HG03469 (cell line): ENCODE measurements around the gene ITFG1.
A peak's percentile ranks its signal among the peaks of the same experiment; 100 is the strongest.
"Not testable (repeated sequence)": the region's sequence is repeated elsewhere in the genome, so short reads cannot be mapped to it uniquely, and the experiment has no call there.

ENCODE experiments used
- ATAC-seq: cut with Tn5 transposase; IDR thresholded peaks from one replicate; pipeline ENCODE4 v1.9.1; 2021; ENCODE audit warnings: mild to moderate bottlenecking, moderate library complexity, moderate number of reproducible peaks; ENCODE audit not compliant: unreplicated experiment

The ITFG1 gene

GRCh38 chr16:47426806-47427205 lies 34.1 kb downstream of the ITFG1 start:
- ATAC-seq = no peak

- ATAC-seq = no peak
These were observed 36.0 kb downstream of the ITFG1 start for GRCh38 chr16:47424846-47425245.

DNA sequence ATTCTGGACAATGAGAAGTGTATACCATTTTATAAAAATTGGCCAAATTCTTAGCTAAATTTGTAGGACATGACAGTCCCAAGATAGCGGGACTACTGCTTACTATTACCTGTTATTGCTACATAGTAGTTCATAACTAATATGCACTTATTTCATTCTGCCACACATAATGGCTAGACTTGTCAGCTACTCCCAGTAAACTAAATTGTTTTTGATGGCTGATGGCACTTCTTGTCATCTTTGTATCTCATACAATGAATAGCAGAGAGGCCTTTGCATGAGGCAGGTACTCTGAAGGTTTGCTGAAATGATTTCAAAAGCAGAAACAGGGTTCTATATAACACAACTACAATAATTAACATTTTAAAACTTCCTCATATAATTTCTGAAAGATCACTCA lies 44.0 kb downstream of the ITFG1 start:
- ATAC-seq = no peak

- no peak for ATAC-seq
These were observed 47.8 kb downstream of the ITFG1 start for GRCh38 chr16:47413041-47413440.

DNA sequence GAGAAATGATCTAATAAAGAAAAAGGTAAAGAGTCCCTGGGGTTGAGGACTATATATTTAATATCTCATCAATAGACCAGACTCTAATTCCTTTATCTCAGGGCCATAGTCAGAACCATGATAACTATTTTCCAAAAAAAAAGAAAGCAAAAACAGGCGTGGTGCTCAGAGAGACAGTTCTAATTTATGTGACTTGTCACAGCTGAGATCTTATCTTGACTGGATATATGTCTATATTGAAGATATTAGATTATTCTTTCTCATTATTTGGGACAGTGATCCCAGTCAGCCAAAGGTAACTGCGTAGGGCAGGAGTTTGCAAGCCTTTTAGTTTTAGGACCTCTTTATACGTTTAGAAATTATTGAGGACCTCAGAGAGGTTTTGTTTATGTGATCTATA lies 52.4 kb downstream of the ITFG1 start:
- ATAC-seq = no peak

DNA sequence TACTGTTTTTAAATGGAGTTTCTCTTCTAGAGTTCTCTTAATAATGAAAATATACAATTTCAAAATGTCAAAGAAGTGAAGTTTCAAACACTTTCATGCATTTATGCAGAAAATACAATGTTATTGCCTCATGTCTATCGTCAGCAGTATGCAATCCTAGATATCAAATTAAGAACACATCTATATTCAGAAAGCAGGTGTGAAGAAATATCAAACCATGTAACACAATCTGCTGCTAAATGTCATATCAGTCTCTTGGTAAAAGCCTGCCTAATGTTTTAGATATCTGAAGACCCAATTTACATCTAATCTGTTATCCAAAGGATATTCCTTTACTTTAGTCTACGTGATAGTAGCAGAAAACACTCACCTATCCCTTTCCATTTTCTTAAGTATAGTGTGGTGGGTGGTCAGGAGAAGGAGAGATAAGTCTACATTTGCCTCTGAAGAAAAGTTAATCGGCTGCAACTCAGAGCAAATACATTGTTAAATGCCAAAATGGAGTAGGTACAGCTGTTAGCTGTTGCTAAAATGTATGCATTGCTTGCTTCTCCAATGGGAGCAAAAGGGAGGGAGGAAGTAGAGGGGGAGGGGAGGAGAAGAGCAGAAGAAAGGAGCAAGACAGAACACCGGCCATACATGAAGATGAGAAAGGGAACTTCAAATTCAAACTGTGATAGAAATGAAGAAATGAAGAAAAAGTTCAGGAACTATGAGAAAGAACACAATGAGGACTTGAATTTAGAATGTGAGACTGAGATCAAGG lies 64.9 kb downstream of the ITFG1 start:
- no peak for ATAC-seq

DNA sequence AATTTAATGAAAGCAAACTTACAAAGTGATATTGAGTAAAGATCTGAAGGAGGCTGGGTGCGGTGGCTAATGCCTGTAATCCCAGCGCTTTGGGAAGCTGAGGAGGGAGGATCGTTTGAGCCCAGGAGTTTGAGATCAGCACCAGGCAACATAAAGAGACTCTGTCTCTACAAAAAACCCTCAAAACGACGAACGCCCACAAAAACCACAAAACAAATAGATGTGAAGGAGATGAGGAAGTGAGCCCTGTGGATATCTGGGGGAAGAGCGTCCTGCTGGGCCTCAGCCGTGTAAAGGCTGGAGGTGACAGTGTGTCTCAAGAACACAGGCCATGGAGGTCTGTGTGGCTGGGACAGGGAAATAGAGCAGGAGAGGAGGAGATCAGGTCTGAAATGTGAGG lies 68.8 kb downstream of the ITFG1 start:
- peak; percentile 81 for ATAC-seq

DNA sequence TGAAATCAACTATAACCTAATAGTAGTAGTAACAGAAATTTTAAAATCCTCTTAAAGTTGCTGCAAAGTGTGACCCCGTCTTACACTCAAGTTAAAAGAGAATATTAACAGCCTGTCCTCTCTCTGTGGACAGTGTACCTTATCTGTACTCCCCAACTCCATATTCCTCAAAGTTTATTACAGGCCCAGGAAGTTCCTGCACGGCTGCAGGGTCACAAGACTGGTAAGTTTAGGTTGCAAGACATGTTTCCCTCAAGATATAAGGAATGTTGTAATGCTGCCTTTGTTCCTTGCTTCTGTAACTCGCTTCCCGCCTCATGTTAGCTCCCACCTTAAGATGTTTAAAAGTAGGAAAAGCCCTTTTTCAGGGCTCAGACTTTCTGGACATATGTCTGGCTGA lies 72.2 kb downstream of the ITFG1 start:
- ATAC-seq = no peak

DNA sequence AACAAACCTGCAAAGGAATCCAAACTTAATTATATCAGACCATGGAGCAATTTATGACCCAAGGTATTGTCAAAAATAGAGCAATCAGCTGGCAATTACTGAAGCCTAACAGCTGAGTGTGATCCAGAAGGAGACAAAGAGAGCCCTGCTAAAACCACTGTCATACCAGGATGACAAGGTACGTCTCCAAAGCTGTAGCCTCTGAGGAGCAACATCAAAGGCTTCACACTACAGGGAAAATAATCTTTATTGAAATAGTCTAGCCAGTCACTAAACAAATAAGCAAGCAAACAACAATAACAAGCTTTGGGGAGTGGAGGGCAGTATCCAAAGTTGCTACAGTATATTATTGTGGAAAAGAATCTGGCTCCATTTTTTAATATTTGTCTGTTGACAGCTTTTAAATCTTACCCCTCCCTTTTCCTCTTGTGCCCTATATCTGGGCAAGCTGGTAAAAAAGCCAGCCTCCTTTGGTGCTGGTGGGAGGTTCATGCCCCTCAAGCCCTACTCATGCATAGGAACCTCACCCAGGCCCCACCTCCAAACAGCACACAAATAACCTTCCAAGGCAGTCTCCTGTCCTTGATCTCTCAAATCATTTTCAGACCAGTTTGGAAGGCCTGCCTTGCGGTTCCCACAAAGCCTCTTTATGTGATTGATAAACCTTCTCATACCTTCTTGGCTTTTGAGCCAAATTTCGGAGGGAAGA lies 73.7 kb downstream of the ITFG1 start:
- no peak for ATAC-seq

GRCh38 chr16:47386201-47386718 lies 74.6 kb downstream of the ITFG1 start:
- ATAC-seq = no peak

- ATAC-seq = no peak
These were observed 78.5 kb downstream of the ITFG1 start for GRCh38 chr16:47382362-47382761.

DNA sequence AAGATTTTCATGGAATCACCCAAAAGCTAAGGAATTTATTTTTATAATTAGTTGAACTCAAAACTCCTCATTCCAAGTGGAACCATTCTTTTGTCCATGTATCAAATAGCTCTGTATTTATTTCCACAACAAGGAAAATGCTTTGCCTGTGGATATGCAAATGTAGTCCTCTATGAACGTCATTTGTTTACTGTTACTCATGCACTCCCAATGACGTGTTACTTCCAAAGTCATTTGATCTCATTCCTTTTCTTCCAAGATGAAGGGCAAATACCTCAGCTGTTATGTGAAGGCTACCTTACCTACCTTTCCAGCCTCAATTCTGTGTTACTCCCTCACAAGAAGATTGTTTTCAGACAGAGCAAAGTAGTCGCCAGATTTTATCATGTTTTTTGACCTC lies 83.7 kb downstream of the ITFG1 start:
- no peak for ATAC-seq

- ATAC-seq = no peak
These were observed 85.4 kb downstream of the ITFG1 start for GRCh38 chr16:47375423-47375822.

GRCh38 chr16:47374629-47375028 lies 86.2 kb downstream of the ITFG1 start:
- no peak for ATAC-seq

DNA sequence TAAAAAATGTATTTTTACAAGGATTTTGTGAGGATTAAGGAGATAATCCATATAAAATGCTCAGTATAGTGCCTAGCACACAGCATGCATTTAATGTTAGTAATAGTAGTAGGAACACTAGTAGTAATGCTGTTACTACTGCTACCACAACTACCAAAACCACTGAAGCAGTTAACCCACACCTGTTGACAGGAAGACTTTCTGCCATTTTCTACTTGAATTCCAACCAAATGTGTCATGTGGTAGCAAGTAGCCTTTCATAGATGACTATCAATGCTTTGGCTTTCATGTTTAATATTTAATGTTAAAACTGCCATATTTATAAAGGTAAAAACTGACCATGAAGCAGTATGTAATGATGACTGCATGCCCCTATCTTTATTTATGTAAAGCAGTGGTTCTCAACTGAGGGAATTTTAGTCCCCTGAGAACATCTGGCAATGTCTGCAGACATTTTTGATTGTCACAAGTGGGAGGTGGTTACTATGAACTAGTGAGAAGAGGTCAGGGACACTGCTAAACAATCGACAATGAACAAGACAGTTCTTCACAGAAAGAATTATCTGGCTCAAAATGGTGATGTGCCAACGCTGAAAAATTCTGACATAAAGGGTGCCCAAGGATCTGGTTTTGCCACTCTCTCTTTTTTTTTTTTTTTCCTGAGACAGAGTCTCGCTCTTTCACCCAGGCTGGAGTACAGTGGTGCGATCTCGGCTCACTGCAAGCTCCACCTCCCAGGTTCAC lies 89.4 kb downstream of the ITFG1 start:
- no peak for ATAC-seq

GRCh38 chr16:47370536-47370935 lies 90.3 kb downstream of the ITFG1 start:
- ATAC-seq = no peak

DNA sequence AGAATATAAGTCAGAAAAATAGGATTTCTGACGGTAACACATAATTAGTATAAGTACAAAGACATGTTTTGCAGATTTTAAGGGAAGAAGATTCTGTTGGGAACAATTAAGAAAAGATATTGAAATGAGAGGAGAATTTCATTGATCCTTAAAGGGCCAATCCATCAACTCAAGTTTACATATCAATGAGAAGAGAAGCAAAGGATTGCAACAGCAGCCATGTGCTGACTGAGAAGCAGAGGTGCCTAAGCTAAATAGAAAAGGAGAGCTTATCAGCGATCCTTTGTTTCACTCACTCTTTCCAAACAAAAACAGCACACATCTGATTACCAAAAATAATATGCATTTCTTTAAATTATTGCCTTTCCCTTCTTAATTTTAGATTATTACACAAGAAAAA lies 94.6 kb downstream of the ITFG1 start:
- ATAC-seq = no peak

GRCh38 chr16:47363761-47364160 lies 97.1 kb downstream of the ITFG1 start:
- no peak for ATAC-seq

- no peak for ATAC-seq
These were observed 101.4 kb downstream of the ITFG1 start for GRCh38 chr16:47359478-47359877.

DNA sequence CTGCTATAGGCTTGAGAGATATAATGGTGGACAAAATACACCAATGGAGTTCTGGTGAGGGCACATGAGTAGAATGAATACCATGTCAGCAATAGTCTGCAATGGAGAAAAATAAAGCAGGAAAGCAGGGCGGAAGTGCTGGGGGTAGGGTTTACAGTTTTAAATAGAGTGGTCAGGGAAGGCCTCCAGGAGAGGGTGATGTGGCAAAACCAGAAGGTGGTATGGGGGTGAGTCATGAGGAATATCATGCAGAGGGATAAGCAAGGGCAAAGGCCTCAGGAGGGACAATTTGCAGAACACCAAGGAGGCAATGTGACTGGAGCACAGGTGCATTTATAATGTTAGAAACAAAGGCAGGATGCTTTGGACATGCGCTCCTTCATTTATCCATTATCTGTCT lies 102.0 kb downstream of the ITFG1 start:
- ATAC-seq = no peak

GRCh38 chr16:47349029-47349428 lies 111.8 kb downstream of the ITFG1 start:
- not testable (repeated sequence) for ATAC-seq
